Mammary epithelial cell (primary cell): ENCODE results near the gene MAFF.

Experiments
- CTCF ChIP-seq, 2 donors: IDR thresholded peaks in 1 of 2; conservative IDR thresholded peaks in 1 of 2; 2 replicates each; pipeline ENCODE4 v1.5.1; 2011 to 2012; ENCODE audit warnings: inconsistent platforms in 2 of 2, low read length in 2 of 2, mild to moderate bottlenecking in 2 of 2, control low read depth in 1 of 2, low read depth in 1 of 2; ENCODE audit not compliant: insufficient read depth in 1 of 2; ENCODE audit errors: extremely low read depth in 1 of 2
- EZH2 ChIP-seq: IDR thresholded peaks from 2 replicates; pipeline ENCODE4 v1.6.1; 2012; ENCODE audit warnings: low read length, inconsistent platforms, borderline replicate concordance

GRCh38 chr22:38230916-38231315 is 29.1 kb downstream of the MAFF start:
- TF ChIP-seq EZH2: no peak
- no peak for TF ChIP-seq CTCF (conservative IDR thresholded peaks at IDR 0.05 in 1 of 2, IDR thresholded peaks at IDR 0.05 in 1 of 2; ENCODE audit: extremely low read depth in 1 of 2, insufficient read depth in 1 of 2, low read depth in 1 of 2, low read length in 2 of 2)
